Measurements from ENCODE around the gene RXFP1.

The RXFP1 gene

DNA sequence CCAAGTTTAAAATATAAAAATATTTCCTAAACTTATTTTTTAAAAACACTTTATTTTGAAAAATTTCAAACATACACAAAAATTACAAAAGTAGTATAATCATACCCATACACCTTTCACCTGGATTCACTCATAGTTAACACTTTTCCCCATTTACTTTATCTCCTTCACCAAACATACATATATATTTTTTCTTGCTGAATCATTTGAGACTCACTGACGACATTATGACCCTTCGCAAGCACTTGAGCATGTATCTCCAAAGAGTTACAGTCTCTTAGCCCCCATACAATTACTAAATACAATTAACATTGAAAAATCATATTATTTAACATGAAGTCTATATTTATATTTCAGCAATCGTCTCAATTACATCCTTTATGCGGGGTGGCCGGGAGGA lies 19.8 kb downstream of the RXFP1 start:
- DNase-seq (ENCODE audit: low read depth in 3 of 3): no peak

DNA sequence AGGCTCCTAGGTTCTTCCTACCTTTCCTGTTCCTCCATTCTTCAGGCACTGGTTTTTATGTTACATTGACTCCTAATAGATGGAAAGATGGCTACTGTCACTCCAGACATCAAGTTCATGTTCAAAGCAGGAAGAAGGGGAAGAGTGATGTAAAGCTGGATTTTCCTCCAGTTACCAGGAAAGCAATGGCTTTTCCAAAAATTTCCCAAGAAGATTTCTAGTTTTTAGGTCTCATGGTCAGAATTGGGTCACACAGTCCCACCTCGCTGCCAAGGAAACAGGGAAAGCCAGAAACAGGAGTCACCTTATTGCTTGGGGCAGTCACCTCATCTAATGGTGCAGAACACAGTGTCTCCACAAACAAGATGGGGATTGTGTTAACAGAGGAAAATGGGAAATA lies 21.5 kb downstream of the RXFP1 start:
- no peak for DNase-seq (ENCODE audit: low read depth in 3 of 3)

DNA sequence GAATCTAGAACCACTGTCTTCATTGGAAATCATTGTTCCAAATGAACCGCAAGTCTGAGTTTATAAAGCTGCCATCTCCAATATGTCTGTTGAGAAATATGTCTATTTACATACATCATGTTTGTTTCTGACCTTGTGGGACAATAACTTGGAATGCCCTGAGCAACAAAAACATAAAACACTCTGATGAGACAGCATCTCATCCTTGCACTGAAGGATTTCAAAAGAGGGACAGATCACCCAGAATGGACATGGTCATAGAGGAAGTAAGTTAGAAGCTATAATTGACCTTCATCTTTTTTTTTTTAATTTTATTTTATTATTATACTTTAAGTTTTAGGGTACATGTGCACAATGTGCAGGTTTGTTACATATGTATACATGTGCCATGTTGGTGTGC lies 22.5 kb downstream of the RXFP1 start:
- no peak for DNase-seq (ENCODE audit: low read depth in 3 of 3)

DNA sequence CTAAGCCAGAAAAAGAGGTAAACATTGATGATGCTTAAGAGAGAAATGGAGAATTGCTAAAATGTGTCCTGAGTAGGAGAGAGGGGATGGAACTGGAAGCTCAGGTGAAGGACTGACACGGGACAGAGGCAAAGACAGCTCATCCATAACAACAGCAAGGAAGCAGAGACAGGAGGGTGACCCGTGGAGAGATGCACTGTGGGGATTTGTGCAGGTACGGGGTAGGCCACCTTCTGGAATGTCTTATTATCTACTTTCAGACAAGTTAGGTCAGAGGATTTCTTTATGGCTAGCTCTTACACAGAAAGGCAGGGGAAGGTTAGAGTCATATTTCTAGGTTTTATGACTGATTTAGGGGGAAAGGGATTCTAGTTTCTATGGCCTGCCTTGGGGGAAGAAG lies 31.7 kb downstream of the RXFP1 start:
- no peak for DNase-seq (ENCODE audit: low read depth in 3 of 3)

DNA sequence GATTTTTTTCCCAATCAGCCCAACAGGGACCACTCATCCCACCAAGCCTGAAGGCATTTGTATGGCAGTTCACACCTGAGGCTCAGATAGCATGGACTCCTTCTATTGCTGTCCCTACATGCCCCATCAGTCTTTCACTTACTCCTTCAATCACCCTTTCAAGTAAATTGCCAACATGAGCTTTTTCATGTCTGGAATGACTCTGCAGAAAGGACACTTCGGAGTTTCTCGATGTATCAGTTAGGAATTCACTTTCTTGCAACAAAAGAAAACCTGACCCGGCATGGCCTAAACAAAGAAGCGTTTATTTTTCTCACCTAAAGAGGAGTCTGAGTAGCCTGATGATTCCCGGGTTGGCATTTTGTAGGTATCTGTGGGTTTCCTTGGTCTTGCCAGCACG lies 38.6 kb downstream of the RXFP1 start:
- no peak for DNase-seq (ENCODE audit: low read depth in 3 of 3)

DNA sequence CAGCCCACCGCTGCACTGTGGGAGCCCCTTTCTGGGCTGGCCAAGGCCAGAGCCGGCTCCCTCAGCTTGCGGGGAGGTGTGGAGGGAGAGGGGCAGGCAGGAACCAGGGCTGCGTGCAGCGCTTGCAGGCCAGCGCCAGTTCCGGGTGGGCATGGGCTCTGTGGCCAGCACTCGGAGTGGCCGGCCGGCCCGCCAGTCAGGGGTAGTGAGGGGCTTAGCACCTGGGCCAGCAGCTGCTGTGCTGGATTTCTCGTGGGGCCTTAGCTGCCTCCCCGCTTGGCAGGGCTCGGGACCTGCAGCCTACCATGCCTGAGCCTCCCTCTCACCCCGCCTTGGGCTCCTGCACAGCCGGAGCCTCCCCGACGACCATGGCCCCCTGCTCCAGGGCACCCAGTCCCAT lies 45.2 kb downstream of the RXFP1 start:
- DNase-seq (ENCODE audit: low read depth in 3 of 3): no peak

DNA sequence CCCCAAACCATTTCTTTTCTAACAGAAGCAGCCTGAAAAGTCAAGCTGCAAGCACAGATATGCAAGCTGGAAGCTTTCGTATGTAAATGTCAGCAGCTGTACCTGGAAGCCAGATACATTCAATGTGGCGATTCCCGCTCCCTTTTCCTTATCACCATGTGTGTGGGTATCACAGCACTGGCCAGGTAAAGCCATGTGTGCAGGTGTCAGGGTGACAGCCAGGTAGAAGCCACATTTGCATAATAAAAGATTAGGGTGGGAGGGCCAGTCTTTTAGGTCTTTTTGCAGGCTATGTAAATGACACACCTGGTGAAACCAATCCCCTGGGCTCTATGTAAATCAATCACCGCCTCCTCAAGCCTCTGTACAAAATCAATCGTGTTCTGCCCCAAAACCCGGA lies 50.1 kb downstream of the RXFP1 start:
- no peak for DNase-seq (ENCODE audit: low read depth in 3 of 3)

DNA sequence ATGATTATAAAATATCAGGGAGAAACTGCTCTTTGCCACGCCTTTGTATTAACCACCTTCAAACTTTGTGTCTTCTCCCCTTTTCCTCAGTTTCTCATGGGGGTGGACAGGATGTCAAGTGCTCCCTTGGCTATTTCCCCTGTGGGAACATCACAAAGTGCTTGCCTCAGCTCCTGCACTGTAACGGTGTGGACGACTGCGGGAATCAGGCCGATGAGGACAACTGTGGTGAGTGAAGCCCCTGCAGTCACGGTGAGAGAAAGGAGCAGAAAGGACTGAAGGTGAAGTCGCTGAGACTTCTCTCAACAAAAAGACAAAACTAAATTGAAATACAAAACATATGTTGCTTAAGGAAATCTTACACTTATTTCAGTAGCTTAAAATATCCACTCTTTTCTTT lies 50.9 kb downstream of the RXFP1 start:
- DNase-seq (ENCODE audit: low read depth in 3 of 3): no peak

DNA sequence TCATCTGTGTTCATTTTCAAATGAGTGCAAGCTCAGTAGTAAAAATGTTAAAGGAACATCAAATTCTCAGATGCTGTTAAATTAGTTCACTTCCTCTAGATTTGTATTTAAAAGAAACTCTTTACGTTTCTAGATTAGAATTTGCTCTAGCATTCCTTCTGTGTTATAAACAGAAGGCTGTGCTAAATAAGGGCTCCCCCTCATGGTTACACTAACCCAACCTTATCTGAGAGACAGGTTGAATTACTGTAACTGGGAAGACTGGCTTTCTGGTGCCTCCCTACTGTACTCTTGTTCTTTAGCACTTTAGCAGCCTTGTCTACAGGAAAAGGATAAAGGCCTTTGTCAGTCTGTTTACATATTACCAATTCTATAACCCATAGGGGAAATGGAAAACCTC lies 56.8 kb downstream of the RXFP1 start:
- DNase-seq (ENCODE audit: low read depth in 3 of 3): no peak

DNA sequence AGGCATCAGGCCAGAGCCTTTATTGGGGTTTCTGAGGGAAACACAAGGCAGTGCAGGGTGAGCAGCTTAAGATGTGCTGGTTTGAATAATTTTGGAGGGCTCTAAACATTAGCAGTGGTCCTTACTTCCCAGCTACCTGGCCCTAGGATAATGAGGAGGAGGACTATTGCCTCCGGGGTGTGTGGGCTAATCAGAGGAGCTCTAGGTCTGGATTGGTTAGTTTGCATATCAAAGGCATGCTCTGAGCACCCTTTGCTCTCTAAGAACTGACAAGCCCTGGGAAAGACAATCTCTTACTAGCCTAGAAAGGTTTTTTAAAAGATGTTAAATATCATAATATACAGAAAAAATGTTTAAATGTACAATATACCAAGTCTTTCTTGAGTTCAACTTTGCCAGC lies 58.4 kb downstream of the RXFP1 start:
- DNase-seq (ENCODE audit: low read depth in 3 of 3): no peak

DNA sequence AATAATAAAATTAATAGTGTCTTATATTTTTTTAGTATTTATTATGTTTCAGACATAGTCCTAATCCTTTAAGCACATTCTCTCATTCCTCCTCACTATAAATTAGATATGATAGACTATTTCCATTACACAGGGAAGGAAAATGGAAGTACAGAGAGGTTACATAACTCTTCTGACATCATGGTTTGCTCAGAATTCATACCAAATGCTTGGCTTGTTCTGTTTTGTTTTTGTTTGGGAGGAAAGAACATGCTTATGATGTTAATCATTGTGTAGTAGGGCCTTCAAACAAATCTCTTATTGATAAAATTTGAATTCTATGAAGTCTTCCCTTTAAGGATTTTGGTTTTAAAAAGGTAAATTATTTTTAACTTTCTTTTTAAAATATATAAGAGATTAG lies 59.5 kb downstream of the RXFP1 start:
- no peak for DNase-seq (ENCODE audit: low read depth in 3 of 3)

DNA sequence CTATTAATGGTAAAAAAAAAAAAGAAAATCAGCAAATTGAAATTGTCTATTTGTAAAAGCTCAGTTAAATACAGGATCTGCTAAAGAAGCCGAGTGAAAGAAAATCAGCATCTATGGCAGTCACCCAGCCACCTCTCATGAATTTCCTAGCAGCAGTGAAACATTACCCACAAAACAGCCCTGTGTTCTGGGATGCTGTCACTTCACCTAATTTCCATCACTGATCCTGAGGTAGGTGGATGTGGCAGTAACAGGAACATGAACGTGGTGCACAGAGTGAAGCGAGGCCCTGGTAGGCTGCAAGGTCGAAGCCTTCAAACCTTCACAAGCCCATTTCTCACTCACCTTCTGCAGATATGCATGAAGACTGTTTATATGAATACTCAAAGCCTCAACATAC lies 65.2 kb downstream of the RXFP1 start:
- DNase-seq (ENCODE audit: low read depth in 3 of 3): no peak

DNA sequence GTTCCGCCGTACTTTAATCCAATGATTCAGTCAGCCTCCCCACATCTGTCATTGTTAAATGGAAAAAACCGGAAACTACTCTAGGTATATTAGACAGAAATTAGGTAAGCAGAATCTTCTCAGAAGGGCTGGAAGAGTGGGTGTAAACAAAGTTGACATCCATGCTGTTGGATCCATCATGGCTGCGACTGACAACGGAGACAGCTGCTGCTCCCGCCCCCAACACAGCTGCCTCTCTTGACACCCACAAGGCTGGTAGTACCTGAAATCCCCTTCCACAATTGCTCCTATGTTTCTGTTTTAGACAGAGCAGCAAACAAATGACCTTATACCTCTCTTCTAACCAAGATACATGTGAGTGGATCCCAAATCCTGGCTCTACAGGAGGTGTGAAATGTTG lies 66.6 kb downstream of the RXFP1 start:
- no peak for DNase-seq (ENCODE audit: low read depth in 3 of 3)

DNA sequence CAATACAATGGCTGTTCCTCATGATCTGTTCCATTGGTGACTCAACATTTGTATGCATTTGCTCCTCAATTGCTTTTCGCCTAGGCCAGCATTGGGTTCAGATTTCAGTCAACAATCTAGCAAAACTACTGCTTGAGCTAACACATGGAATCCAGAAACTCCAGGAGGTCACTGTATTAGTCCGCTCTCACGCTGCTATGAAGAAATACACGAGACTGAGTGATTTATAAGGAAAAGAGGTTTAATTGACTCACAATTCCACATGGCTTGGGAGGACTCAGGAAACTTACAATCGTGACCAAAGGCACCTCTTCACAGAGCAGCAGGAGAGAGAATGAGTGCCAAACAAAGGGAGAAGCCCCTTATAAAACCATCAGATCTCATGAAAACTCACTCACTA lies 67.1 kb downstream of the RXFP1 start:
- DNase-seq (ENCODE audit: low read depth in 3 of 3): no peak

DNA sequence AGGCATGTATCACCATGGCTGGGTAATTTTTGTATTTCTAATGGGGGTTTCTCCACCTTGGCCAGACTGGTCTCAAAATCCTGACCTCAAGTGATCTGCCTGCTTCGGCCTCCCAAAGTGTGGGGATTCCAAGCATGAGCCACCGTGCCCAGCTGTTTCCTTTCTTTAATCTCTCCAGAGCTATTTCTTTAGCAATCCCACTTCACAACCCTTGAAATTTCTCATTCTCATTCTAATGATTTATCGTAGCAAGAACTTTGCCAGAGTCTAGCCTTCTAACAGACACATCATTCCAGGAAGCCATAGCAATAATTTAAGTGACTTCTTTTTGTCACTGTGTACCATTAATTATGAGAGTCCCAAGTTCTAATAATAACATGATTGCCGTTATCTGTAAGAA lies 68.6 kb downstream of the RXFP1 start:
- DNase-seq (ENCODE audit: low read depth in 3 of 3): no peak

DNA sequence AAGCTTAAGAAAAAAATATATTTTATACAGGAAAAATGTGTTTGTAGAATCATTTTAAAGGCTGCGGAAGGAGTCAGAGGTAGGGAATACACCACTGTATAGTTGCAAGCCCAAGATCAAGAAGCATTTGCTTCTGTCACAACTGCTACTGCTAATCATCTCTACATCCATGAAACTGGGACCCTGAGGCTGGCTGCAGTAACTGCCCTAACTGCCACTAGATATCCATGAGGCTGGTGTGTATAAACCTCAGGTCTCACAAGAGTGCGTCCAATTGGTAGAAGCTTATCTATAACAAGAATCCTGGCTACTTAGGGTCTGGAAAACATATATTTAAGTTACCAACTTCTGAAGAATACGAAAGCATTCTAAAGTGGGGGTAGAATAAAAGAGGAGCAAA lies 69.1 kb downstream of the RXFP1 start:
- no peak for DNase-seq (ENCODE audit: low read depth in 3 of 3)

DNA sequence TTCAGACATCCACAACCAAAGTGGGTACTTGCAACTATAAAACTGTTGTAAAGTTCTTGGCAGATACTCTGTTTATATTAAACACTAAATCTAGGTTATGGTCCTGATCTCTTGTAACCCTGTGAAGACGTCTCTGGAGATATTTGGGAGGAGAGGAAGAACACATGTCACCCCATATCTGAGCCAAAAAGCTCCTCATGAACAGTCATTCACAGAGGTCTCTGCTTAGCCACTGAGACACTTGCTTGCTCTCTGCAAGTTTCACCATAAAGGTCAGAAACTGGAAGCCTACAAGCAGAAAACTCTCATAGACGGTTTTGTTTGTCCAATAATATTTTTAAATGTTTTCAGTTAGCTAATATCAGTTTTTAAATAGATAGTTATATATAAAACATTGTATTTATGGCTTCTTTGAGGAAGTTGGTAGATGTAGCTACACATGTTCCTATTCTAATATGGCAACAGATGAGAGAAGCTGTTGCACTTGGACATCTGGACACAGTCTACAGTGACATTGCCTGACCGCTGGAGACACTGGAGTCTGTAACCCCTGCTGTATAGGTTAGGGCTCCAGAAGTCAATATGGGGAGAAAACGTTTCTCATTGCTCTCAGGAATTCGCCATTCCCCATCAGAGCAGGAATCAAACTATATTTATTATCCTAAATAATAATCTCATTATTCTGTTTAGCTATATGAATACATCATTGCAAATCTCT lies 76.4 kb downstream of the RXFP1 start:
- no peak for DNase-seq (ENCODE audit: low read depth in 3 of 3)

DNA sequence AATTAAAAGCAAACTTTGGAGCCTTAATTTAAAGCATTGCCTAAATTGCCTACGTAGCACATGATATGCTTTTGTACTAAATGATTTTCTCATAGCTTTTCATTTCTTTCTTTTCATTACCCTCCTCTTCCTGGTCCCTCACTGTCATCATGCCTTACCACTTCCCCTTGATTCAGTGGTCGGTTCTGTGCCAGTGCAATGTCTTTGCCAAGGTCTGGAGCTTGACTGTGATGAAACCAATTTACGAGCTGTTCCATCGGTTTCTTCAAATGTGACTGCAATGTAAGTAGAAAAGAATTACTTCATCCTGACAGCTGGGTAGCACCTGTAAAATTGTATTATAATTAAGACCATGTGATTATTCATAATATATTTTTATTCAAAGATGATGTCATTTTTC lies 77.5 kb downstream of the RXFP1 start:
- DNase-seq (ENCODE audit: low read depth in 3 of 3): no peak

DNA sequence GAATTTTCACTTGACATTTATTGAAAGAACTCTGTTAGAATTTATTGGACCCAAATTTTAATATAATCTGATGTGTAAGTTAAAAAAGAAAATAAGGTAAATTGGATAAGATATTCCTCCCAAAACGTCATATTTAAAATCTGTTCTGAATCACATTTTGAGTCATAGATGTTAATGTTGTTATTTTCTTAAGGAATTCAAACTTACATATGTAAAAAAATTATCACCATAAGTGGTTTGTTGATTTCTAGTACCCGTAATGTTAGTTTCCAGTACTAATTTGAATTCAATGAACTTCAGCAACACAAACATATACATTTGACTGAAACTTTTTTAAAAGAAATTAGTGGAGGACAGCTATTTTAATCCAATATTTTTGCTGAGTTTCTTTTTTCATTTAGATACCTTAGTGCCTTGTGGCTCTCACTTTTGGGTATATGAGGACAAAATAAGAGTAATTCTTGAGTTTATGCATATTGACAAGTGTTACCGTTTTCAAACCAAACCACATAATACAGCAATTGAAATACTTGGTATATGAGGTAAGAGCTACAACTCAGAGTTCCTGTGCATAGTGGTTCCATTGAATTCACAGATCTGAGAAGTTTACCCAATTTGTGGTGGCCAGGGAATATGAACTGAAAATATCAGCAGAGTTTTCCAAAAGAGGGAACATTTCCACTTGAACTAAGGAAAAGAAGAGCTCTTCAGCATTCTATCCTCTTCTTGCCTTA lies 78.2 kb downstream of the RXFP1 start:
- no peak for DNase-seq (ENCODE audit: low read depth in 3 of 3)

DNA sequence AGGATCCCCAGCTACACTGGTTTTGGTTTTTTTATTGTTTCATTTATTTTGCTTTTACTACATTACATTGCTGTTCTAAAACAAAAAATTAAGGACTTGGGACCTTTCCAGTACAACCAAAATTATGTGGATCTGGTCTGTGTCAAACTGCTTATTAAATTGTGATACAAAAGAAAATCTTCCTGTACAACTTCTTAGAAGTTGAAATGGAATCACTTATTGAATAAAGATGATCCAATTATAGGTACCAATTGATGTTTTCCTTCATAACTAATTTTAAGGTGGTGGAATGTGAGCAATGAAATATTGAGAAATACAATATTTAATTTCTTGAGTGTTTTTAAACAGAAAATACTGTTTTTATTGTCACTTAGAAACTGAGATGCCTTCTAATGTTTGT lies 82.7 kb downstream of the RXFP1 start:
- DNase-seq (ENCODE audit: low read depth in 3 of 3): no peak

DNA sequence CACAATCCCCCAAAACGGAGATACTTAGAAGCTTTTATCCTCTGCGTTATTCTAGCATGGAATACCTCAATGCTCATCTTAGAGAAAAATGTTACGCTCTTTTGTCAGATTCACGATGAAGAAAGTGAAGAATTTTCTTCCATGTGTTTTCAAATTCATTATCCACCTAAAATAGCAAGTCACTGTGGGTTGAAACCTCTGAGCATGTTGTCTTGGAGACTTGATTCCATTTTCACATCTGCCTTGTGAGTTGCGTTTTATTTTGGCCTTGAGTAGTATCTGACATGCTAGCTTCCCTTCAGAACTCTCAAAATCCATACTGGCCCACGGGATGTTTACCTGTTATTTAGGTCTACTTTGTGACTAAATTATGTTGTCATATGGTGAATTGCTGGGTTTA lies 83.7 kb downstream of the RXFP1 start:
- no peak for DNase-seq (ENCODE audit: low read depth in 3 of 3)

DNA sequence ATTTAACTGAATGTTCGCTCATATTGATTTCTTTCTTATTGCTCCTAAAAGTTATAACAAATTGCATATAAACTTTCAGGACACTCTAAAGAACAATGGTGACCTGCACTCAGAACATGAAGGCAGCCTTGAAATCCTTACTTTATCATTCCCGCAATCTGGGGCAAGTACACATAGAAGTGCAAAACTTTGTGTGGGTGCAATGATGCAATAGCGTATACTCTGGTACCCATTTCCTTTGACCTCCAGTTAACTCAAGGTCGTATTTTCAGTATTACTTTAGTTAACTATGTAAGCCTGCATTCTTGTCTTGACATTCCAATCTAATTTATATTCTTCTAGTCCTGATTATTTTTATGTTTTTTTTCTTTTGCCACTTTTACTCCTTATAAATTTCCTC lies 85.3 kb downstream of the RXFP1 start:
- DNase-seq (ENCODE audit: low read depth in 3 of 3): no peak

DNA sequence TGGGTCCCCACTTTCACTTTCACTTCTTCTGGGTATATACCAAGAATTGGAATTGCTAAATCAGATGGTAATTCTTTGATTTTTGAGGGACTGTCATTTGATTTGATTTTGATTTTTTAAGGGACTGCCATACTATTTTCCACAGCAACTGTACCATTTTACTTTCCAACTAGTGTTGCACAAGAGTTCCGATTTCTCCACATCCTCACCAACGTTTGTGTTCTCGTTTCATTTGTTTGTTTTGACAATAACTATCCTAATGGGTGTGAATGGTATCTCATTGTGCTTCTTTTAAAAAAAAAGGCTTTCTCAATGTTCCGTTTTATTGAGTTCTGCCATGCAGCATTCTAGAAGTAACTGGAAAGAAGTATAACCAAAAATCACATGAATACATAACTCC lies 87.4 kb downstream of the RXFP1 start:
- DNase-seq (ENCODE audit: low read depth in 3 of 3): no peak

DNA sequence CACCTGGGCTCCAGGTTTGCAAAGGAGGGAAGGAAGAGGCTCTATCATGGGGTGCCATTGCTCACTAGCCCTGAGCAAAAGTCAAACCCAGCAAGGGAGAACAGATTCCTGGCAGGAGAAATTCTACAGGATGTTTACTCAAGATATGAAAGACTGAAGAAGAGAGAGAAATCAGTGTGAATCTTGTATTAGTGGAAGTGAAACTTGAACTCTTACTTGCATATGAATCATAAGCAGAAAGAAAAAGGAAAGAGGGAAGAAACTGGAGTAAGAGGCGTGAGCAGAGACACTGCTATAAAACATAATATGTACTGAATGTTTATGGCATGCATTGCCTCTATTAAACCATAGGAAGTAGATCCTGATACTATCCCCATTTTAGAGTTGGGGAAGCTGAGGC lies 89.1 kb downstream of the RXFP1 start:
- DNase-seq (ENCODE audit: low read depth in 3 of 3): no peak
